Prostate gland (tissue), 2 donors: ENCODE data around the gene SLC44A4. TPM values are rescaled to one million over a fixed set of nuclear protein-coding genes. Genes with fewer than 3 reads are reported as not detected.

Experiments used
- DNase-seq: peaks from one replicate; pipeline ENCODE4 v3.0.0-alpha.2; 2019; ENCODE audit warnings: low spot score
- H3K27ac ChIP-seq, 2 donors: fragments of 200-600 bp; sonication (generic); 2 replicates each; pipeline ENCODE4 v1.5.1; 2017 to 2019
- H3K27me3 ChIP-seq: fragments of 200-600 bp; sonication (generic); replicated peaks from 2 replicates; pipeline ENCODE4 v1.5.1; 2019; ENCODE audit not compliant: insufficient read depth
- H3K36me3 ChIP-seq, 2 donors: fragments of 200-600 bp; sonication (generic); 1 replicate in 1 of 2; 2 replicates in 1 of 2; pipeline versions ENCODE4 v1.5.1 to v1.8.1; 2017 to 2019
- H3K4me1 ChIP-seq: fragments of 200-600 bp; sonication (generic); replicated peaks from 2 replicates; pipeline ENCODE4 v1.5.1; 2019
- H3K4me3 ChIP-seq, 2 donors: fragments of 200-600 bp; sonication (generic); 2 replicates each; pipeline ENCODE4 v1.5.1; 2017 to 2019
- H3K9me3 ChIP-seq: fragments of 200-600 bp; sonication (generic); 2 replicates; pipeline ENCODE4 v1.5.1; 2017
- CTCF ChIP-seq, 4 experiments: fragments of 200-600 bp in 2 of 4; fragments of 450-650 bp in 2 of 4; sonication (generic) in 2 of 4; IDR thresholded peaks; 1 replicate in 3 of 4; 2 replicates in 1 of 4; pipeline ENCODE4 v1.5.1; 2016 to 2019; ENCODE audit warnings: antibody characterized with exemption in 4 of 4, mild to moderate bottlenecking in 2 of 4, moderate library complexity in 2 of 4
- POLR2A ChIP-seq: fragments of 450-650 bp; IDR thresholded peaks from one replicate; pipeline ENCODE4 v1.6.1; 2016; ENCODE audit warnings: antibody characterized with exemption, mild to moderate bottlenecking
- POLR2AphosphoS5 ChIP-seq: sonication (generic); formaldehyde crosslinking; IDR thresholded peaks from one replicate; pipeline ENCODE4 v1.6.1; 2017; ENCODE audit warnings: antibody characterized with exemption
- WGBS: methylation state at CpG from one replicate; pipeline ENCODE4 v1.1.5; 2018; 5-methylcytosine and 5-hydroxymethylcytosine counted together
- intact Hi-C: fragments of 100-400 bp; cut with DNase I; formaldehyde crosslinking; loops from one replicate; pipeline ENCODE4 v1.14.2; 2022
- total RNA-seq, 2 donors: library from RNA; depleted of rRNA; stranded (reverse); fragments of >200 nt; gene quantifications; one replicate each; pipeline ENCODE4 v1.1.0, GENCODE V29; 2016

Gene SLC44A4
- total RNA-seq, 2 donors from 2014 or later: 125 to 332 TPM

GRCh38 chr6:31899215-31899614 lies 20.4 kb upstream of the SLC44A4 start:
- no peaks in the 10 kb centered on the region for H3K36me3 ChIP-seq
- intact Hi-C loops: loop anchor here (5.0 kb wide), 2 partner anchors 172 to 278 kb away; partner anchors contain the start of genes AGPAT1, DDAH2 and RNF5
- no peak overlapping the region for H3K4me3 ChIP-seq
- peaks cover 5% of the 10 kb centered on the region for H3K4me1 ChIP-seq
- no peaks in the 10 kb centered on the region for H3K27me3 ChIP-seq
- DNase-seq: no peak
- TF ChIP-seq CTCF (IDR thresholded peaks at IDR 0.05) (no peak), POLR2A (no peak), POLR2AphosphoS5 (no peak)
- H3K9me3 ChIP-seq: no peaks in the 10 kb centered on the region
- H3K27ac ChIP-seq: peak overlapping the region; percentile 89 to 93
- 70% methylated on average over 5 of the region's 5 CpGs for WGBS

DNA sequence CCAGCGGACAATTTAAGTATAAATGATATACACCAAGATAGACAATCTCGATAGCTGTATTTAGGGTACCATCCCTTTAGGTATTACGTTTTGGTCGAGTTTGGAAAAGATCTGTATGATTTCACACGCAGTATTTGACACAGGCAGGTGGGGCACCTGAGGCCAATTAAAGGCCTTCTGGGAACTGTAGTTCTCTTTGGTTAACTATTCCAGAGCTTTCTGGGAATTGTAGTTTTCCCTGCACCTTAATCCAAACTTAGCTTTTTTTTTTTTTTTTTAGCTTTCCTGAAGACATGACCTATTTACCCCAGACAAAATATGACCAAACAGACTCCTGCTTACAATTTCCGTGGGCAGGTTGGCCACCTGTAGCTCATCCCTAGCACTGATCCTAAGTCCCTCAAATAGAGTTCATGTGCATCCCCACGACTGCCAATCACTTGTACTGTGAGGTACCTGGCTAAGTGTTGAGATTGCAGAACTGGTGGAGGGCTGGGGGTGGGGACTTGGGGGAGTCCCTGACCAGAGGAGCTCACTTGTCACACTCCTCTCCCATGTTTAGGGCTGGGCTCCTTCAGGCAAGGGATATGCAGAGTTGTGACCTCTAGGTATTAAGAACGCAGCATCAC lies 19.7 kb upstream of the SLC44A4 start:
- intact Hi-C loops: loop anchor here (5.0 kb wide), 2 partner anchors 171 to 279 kb away; partner anchors contain the start of genes AGPAT1, DDAH2 and RNF5
- peaks cover 5% of the 10 kb centered on the region for H3K4me1 ChIP-seq

GRCh38 chr6:31897612-31898382 lies 19.0 kb upstream of the SLC44A4 start, which contains the start of gene EHMT2:
Gene EHMT2, minus strand, starts transcription at chr6:31897698. Its CDS starts 21 bp downstream, at chr6:31897677.
- peak within 1 kb of the TSS; percentile 89 to 93 for H3K27ac ChIP-seq
- H3K4me3 ChIP-seq: peak within 1 kb of the TSS; percentile 86 to 99
- peak in 2 of 4 experiments; percentile 35 to 58 for TF ChIP-seq CTCF (IDR thresholded peaks at IDR 0.05)
- TF ChIP-seq POLR2A: peak; percentile 85
- peak; percentile 86 for TF ChIP-seq POLR2AphosphoS5
- H3K4me1 ChIP-seq: peaks cover 2% of the 10 kb centered on the region
- no peaks in the 10 kb centered on the region for H3K9me3 ChIP-seq
- DNase-seq: peak; percentile 84
- H3K27me3 ChIP-seq: no peaks in the 10 kb centered on the region
- intact Hi-C loops: loop anchor here (2.0 to 5.0 kb wide), 3 partner anchors 33 to 280 kb away; partner anchors contain the start of genes AGPAT1, DDAH2 and RNF5
- no peaks in the 10 kb centered on the region for H3K36me3 ChIP-seq
- WGBS: under 1% methylated on average over 23 of the region's 49 CpGs

More for the DNA sequence above, 19.7 kb upstream of the SLC44A4 start:
- Histone ChIP-seq H3K36me3 (no peaks in the 10 kb centered on the region), H3K27ac (peak overlapping the region; percentile 89 to 93), H3K9me3 (no peaks in the 10 kb centered on the region), H3K4me3 (peak overlapping the region; percentile 86 to 99), H3K27me3 (no peaks in the 10 kb centered on the region)
- 15% methylated on average over 8 of the region's 8 CpGs for WGBS
- no peak for DNase-seq
- peak in 1 of 4 experiments; percentile 5 for TF ChIP-seq CTCF (IDR thresholded peaks at IDR 0.05)
- peak; percentile 92 for TF ChIP-seq POLR2AphosphoS5
- peak; percentile 52 for TF ChIP-seq POLR2A

- no peak for DNase-seq
- intact Hi-C loops: loop anchor here (2.0 to 5.0 kb wide), 3 partner anchors 32 to 280 kb away; partner anchors contain the start of genes AGPAT1, DDAH2 and RNF5
- Histone ChIP-seq H3K27ac (peak overlapping the region; percentile 81 to 93), H3K27me3 (no peaks in the 10 kb centered on the region), H3K9me3 (no peaks in the 10 kb centered on the region), H3K36me3 (no peaks in the 10 kb centered on the region), H3K4me1 (no peaks in the 10 kb centered on the region), H3K4me3 (peak overlapping the region; percentile 86 to 99)
- TF ChIP-seq POLR2A: no peak
- TF ChIP-seq CTCF (IDR thresholded peaks at IDR 0.05): no peak
- 0% methylated on average over 16 of the region's 62 CpGs for whole genome bisulfite sequencing
Measured at GRCh38 chr6:31896856-31897611, 18.2 kb upstream of the SLC44A4 start.
